ENCODE results near the gene OR1A1. TPM values are rescaled to one million over a fixed set of nuclear protein-coding genes. Genes with fewer than 3 reads are reported as not detected.
"Not testable (repeated sequence)": the region's sequence is repeated elsewhere in the genome, so short reads cannot be mapped to it uniquely, and the experiment has no call there.

Gene OR1A1
- total RNA-seq (not detected), polyA plus RNA-seq (ENCODE audit: insufficient read length in 2 of 2) (under 1 TPM in 1 of 2 donors, not detected in 1; 0.14 TPM)
- long read RNA-seq, donor 1, result 0 reads
- long read RNA-seq, donor 2, result 0 reads
- long read RNA-seq, donor 3, result 0 reads
- long read RNA-seq, donor 4, result 0 reads

- H3K4me3 ChIP-seq (ENCODE audit: low read depth, low read length), result no peak within 1 kb of the TSS
- H3K27me3 ChIP-seq (ENCODE audit: control insufficient read depth, insufficient read depth, low read length), result no peaks in the 10 kb centered on the region
- no peaks in the 10 kb centered on the region for H3K9me3 ChIP-seq (ENCODE audit: control insufficient read depth, insufficient read depth, low read length)
- no peak within 1 kb of the TSS for H3K27ac ChIP-seq (ENCODE audit: low read depth, low read length)
- no peaks in the 10 kb centered on the region for H3K4me1 ChIP-seq (ENCODE audit: control insufficient read depth, insufficient read depth, low read length)
- DNase-seq (ENCODE audit: low read depth in 4 of 6, low spot score in 6 of 6), result no peak
- WGBS (ENCODE audit: insufficient coverage), result 78% methylated on average over 6 of the region's 7 CpGs
- H3K36me3 ChIP-seq (ENCODE audit: control insufficient read depth, insufficient read depth, low read length), result no peaks in the 10 kb centered on the region
Measured at GRCh38 chr17:3207367-3207766, at the start of gene OR1A1. TSS of gene OR1A1 (plus strand) at chr17:3207667. CDS start at chr17:3215621, 7,954 bp downstream.

GRCh38 chr17:3167574-3167973 lies 39.9 kb upstream of the OR1A1 start:
- WGBS (ENCODE audit: insufficient coverage), result 76% methylated on average over 2 of the region's 5 CpGs
- Histone ChIP-seq H3K9me3 (ENCODE audit: control insufficient read depth, insufficient read depth, low read length) (no peaks in the 10 kb centered on the region), H3K4me1 (ENCODE audit: control insufficient read depth, insufficient read depth, low read length) (no peaks in the 10 kb centered on the region), H3K27ac (ENCODE audit: low read depth, low read length) (no peak overlapping the region), H3K36me3 (ENCODE audit: control insufficient read depth, insufficient read depth, low read length) (no peaks in the 10 kb centered on the region), H3K27me3 (ENCODE audit: control insufficient read depth, insufficient read depth, low read length) (no peaks in the 10 kb centered on the region), H3K4me3 (ENCODE audit: low read depth, low read length) (no peak overlapping the region)
- no peak for DNase-seq (ENCODE audit: low read depth in 4 of 6, low spot score in 6 of 6)

GRCh38 chr17:3189961-3190360 lies 17.5 kb upstream of the OR1A1 start:
- Histone ChIP-seq H3K27me3 (ENCODE audit: control insufficient read depth, insufficient read depth, low read length) (no peaks in the 10 kb centered on the region), H3K4me3 (ENCODE audit: low read depth, low read length) (no peak overlapping the region), H3K27ac (ENCODE audit: low read depth, low read length) (no peak overlapping the region), H3K36me3 (ENCODE audit: control insufficient read depth, insufficient read depth, low read length) (no peaks in the 10 kb centered on the region), H3K4me1 (ENCODE audit: control insufficient read depth, insufficient read depth, low read length) (no peaks in the 10 kb centered on the region), H3K9me3 (ENCODE audit: control insufficient read depth, insufficient read depth, low read length) (no peaks in the 10 kb centered on the region)
- peak in 1 of 6 donors; percentile 14 for DNase-seq (ENCODE audit: low read depth in 4 of 6, low spot score in 6 of 6)
- WGBS (ENCODE audit: insufficient coverage), result 41% methylated on average over 2 of the region's 4 CpGs

GRCh38 chr17:3197219-3197618 lies 10.2 kb upstream of the OR1A1 start, which contains the start of gene OR1A2:
TSS of gene OR1A2 (plus strand) at chr17:3197519. CDS start at chr17:3197519, 0 bp downstream.
- Histone ChIP-seq H3K4me1 (ENCODE audit: control insufficient read depth, insufficient read depth, low read length) (no peaks in the 10 kb centered on the region), H3K4me3 (ENCODE audit: low read depth, low read length) (no peak within 1 kb of the TSS), H3K27ac (ENCODE audit: low read depth, low read length) (no peak within 1 kb of the TSS), H3K36me3 (ENCODE audit: control insufficient read depth, insufficient read depth, low read length) (no peaks in the 10 kb centered on the region), H3K27me3 (ENCODE audit: control insufficient read depth, insufficient read depth, low read length) (no peaks in the 10 kb centered on the region), H3K9me3 (ENCODE audit: control insufficient read depth, insufficient read depth, low read length) (no peaks in the 10 kb centered on the region)
- WGBS (ENCODE audit: insufficient coverage), result 63% methylated on average over 1 of the region's 4 CpGs
- no peak for DNase-seq (ENCODE audit: low read depth in 4 of 6, low spot score in 6 of 6)

- DNase-seq (ENCODE audit: low read depth in 4 of 6, low spot score in 6 of 6), result no peak
- Histone ChIP-seq H3K27ac (ENCODE audit: low read depth, low read length) (no peak overlapping the region), H3K27me3 (ENCODE audit: control insufficient read depth, insufficient read depth, low read length) (no peaks in the 10 kb centered on the region), H3K4me1 (ENCODE audit: control insufficient read depth, insufficient read depth, low read length) (no peaks in the 10 kb centered on the region), H3K36me3 (ENCODE audit: control insufficient read depth, insufficient read depth, low read length) (no peaks in the 10 kb centered on the region), H3K9me3 (ENCODE audit: control insufficient read depth, insufficient read depth, low read length) (no peaks in the 10 kb centered on the region), H3K4me3 (ENCODE audit: low read depth, low read length) (no peak overlapping the region)
- WGBS (ENCODE audit: insufficient coverage), result no CpG with 5 or more reads among the region's 6 CpGs
Measured at GRCh38 chr17:3208484-3208883, 1.0 kb downstream of the OR1A1 start.

GRCh38 chr17:3213001-3213400 lies 5.5 kb downstream of the OR1A1 start:
- H3K27ac ChIP-seq (ENCODE audit: low read depth, low read length), result no peak overlapping the region
- DNase-seq (ENCODE audit: low read depth in 4 of 6, low spot score in 6 of 6), result no peak
- WGBS (ENCODE audit: insufficient coverage), result 92% methylated on average over 2 of the region's 3 CpGs

GRCh38 chr17:3213587-3213986 lies 6.1 kb downstream of the OR1A1 start:
- Histone ChIP-seq H3K27me3 (ENCODE audit: control insufficient read depth, insufficient read depth, low read length) (no peaks in the 10 kb centered on the region), H3K4me3 (ENCODE audit: low read depth, low read length) (no peak overlapping the region), H3K27ac (ENCODE audit: low read depth, low read length) (no peak overlapping the region), H3K4me1 (ENCODE audit: control insufficient read depth, insufficient read depth, low read length) (no peaks in the 10 kb centered on the region), H3K9me3 (ENCODE audit: control insufficient read depth, insufficient read depth, low read length) (no peaks in the 10 kb centered on the region), H3K36me3 (ENCODE audit: control insufficient read depth, insufficient read depth, low read length) (no peaks in the 10 kb centered on the region)
- peak in 1 of 6 donors; percentile 1 for DNase-seq (ENCODE audit: low read depth in 4 of 6, low spot score in 6 of 6)
- WGBS (ENCODE audit: insufficient coverage), result 60% methylated on average over 5 of the region's 6 CpGs

More at GRCh38 chr17:3213001-3213400, 5.5 kb downstream of the OR1A1 start:
- Histone ChIP-seq H3K36me3 (ENCODE audit: control insufficient read depth, insufficient read depth, low read length) (no peaks in the 10 kb centered on the region), H3K4me3 (ENCODE audit: low read depth, low read length) (no peak overlapping the region), H3K9me3 (ENCODE audit: control insufficient read depth, insufficient read depth, low read length) (no peaks in the 10 kb centered on the region), H3K4me1 (ENCODE audit: control insufficient read depth, insufficient read depth, low read length) (no peaks in the 10 kb centered on the region), H3K27me3 (ENCODE audit: control insufficient read depth, insufficient read depth, low read length) (no peaks in the 10 kb centered on the region)

- no CpG with 5 or more reads among the region's 3 CpGs for WGBS (ENCODE audit: insufficient coverage)
- not testable (repeated sequence) for H3K27me3 ChIP-seq (ENCODE audit: control insufficient read depth, insufficient read depth, low read length); DNase-seq (ENCODE audit: low read depth in 4 of 6, low spot score in 6 of 6)
Measured at GRCh38 chr17:3219978-3220377, 12.5 kb downstream of the OR1A1 start.

GRCh38 chr17:3221850-3222249 lies 14.4 kb downstream of the OR1A1 start:
- Histone ChIP-seq H3K27me3 (ENCODE audit: control insufficient read depth, insufficient read depth, low read length) (no peaks in the 10 kb centered on the region), H3K9me3 (ENCODE audit: control insufficient read depth, insufficient read depth, low read length) (no peaks in the 10 kb centered on the region), H3K4me1 (ENCODE audit: control insufficient read depth, insufficient read depth, low read length) (no peaks in the 10 kb centered on the region), H3K36me3 (ENCODE audit: control insufficient read depth, insufficient read depth, low read length) (no peaks in the 10 kb centered on the region), H3K27ac (ENCODE audit: low read depth, low read length) (no peak overlapping the region), H3K4me3 (ENCODE audit: low read depth, low read length) (no peak overlapping the region)
- WGBS (ENCODE audit: insufficient coverage), result no CpG with 5 or more reads among the region's 2 CpGs
- DNase-seq (ENCODE audit: low read depth in 4 of 6, low spot score in 6 of 6), result no peak

More at GRCh38 chr17:3219978-3220377, 12.5 kb downstream of the OR1A1 start:
- H3K27ac ChIP-seq (ENCODE audit: low read depth, low read length); H3K4me3 ChIP-seq (ENCODE audit: low read depth, low read length); H3K4me1 ChIP-seq (ENCODE audit: control insufficient read depth, insufficient read depth, low read length); H3K9me3 ChIP-seq (ENCODE audit: control insufficient read depth, insufficient read depth, low read length); H3K36me3 ChIP-seq (ENCODE audit: control insufficient read depth, insufficient read depth, low read length): not testable (repeated sequence)

GRCh38 chr17:3222505-3222904 lies 15.0 kb downstream of the OR1A1 start:
- Histone ChIP-seq H3K36me3 (ENCODE audit: control insufficient read depth, insufficient read depth, low read length) (no peaks in the 10 kb centered on the region), H3K27me3 (ENCODE audit: control insufficient read depth, insufficient read depth, low read length) (no peaks in the 10 kb centered on the region), H3K27ac (ENCODE audit: low read depth, low read length) (no peak overlapping the region), H3K4me3 (ENCODE audit: low read depth, low read length) (no peak overlapping the region), H3K4me1 (ENCODE audit: control insufficient read depth, insufficient read depth, low read length) (no peaks in the 10 kb centered on the region), H3K9me3 (ENCODE audit: control insufficient read depth, insufficient read depth, low read length) (no peaks in the 10 kb centered on the region)
- no CpG with 5 or more reads among the region's 2 CpGs for WGBS (ENCODE audit: insufficient coverage)
- DNase-seq (ENCODE audit: low read depth in 4 of 6, low spot score in 6 of 6), result no peak
